Measurements from ENCODE around the gene NEAT1.
A peak's percentile ranks its signal among the peaks of the same experiment; 100 is the strongest.

- TF ChIP-seq, protein P1, sequence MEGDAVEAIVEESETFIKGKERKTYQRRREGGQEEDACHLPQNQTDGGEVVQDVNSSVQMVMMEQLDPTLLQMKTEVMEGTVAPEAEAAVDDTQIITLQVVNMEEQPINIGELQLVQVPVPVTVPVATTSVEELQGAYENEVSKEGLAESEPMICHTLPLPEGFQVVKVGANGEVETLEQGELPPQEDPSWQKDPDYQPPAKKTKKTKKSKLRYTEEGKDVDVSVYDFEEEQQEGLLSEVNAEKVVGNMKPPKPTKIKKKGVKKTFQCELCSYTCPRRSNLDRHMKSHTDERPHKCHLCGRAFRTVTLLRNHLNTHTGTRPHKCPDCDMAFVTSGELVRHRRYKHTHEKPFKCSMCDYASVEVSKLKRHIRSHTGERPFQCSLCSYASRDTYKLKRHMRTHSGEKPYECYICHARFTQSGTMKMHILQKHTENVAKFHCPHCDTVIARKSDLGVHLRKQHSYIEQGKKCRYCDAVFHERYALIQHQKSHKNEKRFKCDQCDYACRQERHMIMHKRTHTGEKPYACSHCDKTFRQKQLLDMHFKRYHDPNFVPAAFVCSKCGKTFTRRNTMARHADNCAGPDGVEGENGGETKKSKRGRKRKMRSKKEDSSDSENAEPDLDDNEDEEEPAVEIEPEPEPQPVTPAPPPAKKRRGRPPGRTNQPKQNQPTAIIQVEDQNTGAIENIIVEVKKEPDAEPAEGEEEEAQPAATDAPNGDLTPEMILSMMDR (IDR thresholded peaks at IDR 0.05) = no peak
- TF ChIP-seq POLR2A (IDR thresholded peaks at IDR 0.05) = peak in 3 of 4 donors; percentile 40 to 89 (median 71)
Measured at GRCh38 chr11:65419772-65420481, 2.7 kb upstream of the NEAT1 start.

All from esophagus squamous epithelium (tissue), 4 donors.